ENCODE measurements around the gene OR10H5.
"Not testable (repeated sequence)": the region's sequence is repeated elsewhere in the genome, so short reads cannot be mapped to it uniquely, and the experiment has no call there.

Gene OR10H5

DNA sequence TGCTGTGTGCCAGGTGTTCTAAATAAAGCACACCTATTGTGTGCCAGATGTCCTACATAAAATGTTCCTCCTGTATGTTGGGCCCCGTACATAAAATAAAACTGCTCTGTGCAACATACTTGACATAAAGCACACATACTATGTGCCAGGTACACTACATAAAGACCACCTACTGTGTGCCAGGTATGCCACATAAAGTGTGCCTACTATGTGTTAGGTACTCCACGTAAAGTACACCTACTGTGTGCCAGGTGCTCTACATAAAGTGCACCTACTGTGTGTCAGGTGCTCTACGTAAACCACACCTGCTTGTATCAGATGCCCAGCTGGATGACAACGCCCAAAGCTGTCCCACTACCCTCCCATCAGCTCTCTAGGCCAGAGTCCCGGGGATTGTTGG, 5.8 kb upstream of the OR10H5 start:
- Mint-ChIP-seq H3K4me1 (no peaks in the 10 kb centered on the region), H3K27me3 (peaks cover 4% of the 10 kb centered on the region), H3K4me3 (no peak overlapping the region), H3K9me3 (no peaks in the 10 kb centered on the region), H3K27ac (no peak overlapping the region), H3K36me3 (peaks cover 2% of the 10 kb centered on the region)
- ATAC-seq (ENCODE audit: low read depth) (no peak), DNase-seq (ENCODE audit: low spot score in 2 of 2) (no peak)

DNA sequence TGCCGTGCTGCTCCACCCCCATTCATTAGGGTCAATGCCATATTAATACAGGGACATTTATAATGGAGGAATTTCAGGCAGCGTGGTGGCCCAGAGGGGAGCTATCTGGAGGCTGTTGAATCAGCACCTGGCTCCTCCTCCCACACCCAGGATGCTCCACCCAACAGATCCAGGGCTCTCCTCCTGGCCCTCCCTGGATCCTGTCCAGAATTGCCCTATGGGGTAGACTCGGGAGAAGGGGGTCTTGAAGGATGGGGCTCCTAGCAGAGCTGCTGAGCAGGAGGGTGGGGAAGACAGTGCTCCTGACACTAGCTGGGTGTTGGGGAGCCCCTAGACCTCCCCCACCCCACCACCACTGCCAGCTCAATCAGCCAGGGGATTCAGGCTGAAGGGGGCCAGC, 5.2 kb upstream of the OR10H5 start:
- H3K4me1 Mint-ChIP-seq = peaks cover 1% of the 10 kb centered on the region
- peaks cover 2% of the 10 kb centered on the region for H3K36me3 Mint-ChIP-seq
- no peak for ATAC-seq (ENCODE audit: low read depth)
- peaks cover 2% of the 10 kb centered on the region for H3K9me3 Mint-ChIP-seq
- no peak overlapping the region for H3K27ac Mint-ChIP-seq
- H3K27me3 Mint-ChIP-seq = peaks cover 6% of the 10 kb centered on the region
- H3K4me3 Mint-ChIP-seq = no peak overlapping the region
- DNase-seq (ENCODE audit: low spot score in 2 of 2) = no peak

GRCh38 chr19:15782896-15783295, 4.6 kb upstream of the OR10H5 start:
- H3K9me3 Mint-ChIP-seq; ATAC-seq (ENCODE audit: low read depth); H3K4me3 Mint-ChIP-seq; H3K36me3 Mint-ChIP-seq; DNase-seq (ENCODE audit: low spot score in 2 of 2); H3K27me3 Mint-ChIP-seq; H3K27ac Mint-ChIP-seq; H3K4me1 Mint-ChIP-seq: not testable (repeated sequence)

DNA sequence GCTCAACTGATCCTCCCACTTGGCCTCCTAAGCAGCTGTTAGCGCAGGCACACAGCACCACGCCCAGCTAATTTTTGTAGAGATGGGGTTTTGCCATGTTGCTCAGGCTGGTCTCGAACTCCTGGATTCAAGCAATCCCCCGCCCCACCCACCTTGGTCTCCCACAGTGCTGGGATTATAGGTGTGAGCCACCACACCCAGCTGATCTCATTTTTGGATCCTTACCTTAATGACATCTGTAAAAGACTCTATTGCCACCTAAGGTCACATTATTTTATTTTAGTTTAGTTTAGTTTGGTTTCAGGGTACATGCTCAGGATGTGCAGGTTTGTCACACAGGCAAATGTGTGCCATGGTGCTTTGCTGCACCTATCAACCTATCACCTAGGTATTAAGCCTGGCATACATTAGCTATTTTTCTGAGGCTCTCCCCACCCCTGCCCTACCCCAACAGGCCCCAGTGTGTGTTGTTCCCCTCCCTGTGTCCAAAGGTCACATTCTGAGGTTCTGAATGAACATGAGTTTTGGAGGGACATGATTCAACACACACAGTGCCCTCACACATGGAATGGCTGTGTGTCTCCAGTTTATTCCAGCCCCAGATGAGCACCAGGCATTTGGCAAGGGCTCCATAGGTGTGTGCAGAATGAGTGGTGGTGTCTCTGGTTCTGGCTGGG, 1.3 kb downstream of the OR10H5 start:
- H3K27me3 Mint-ChIP-seq = peaks cover 15% of the 10 kb centered on the region
- H3K9me3 Mint-ChIP-seq = peaks cover 2% of the 10 kb centered on the region
- ATAC-seq (ENCODE audit: low read depth) (no peak), DNase-seq (ENCODE audit: low spot score in 2 of 2) (no peak)
- no peak overlapping the region for H3K4me3 Mint-ChIP-seq
- H3K36me3 Mint-ChIP-seq = no peaks in the 10 kb centered on the region
- H3K27ac Mint-ChIP-seq = no peak overlapping the region
- peaks cover 2% of the 10 kb centered on the region for H3K4me1 Mint-ChIP-seq

GRCh38 chr19:15790096-15790495, 2.6 kb downstream of the OR10H5 start:
- Mint-ChIP-seq H3K27me3 (peaks cover 23% of the 10 kb centered on the region), H3K4me3 (no peak overlapping the region), H3K4me1 (peaks cover 2% of the 10 kb centered on the region), H3K9me3 (peaks cover 2% of the 10 kb centered on the region), H3K27ac (no peak overlapping the region), H3K36me3 (no peaks in the 10 kb centered on the region)
- DNase-seq (ENCODE audit: low spot score in 2 of 2) (no peak), ATAC-seq (ENCODE audit: low read depth) (no peak)

- not testable (repeated sequence) for ATAC-seq (ENCODE audit: low read depth); H3K4me1 Mint-ChIP-seq
- H3K27me3 Mint-ChIP-seq = peaks cover 26% of the 10 kb centered on the region
These were observed 6.8 kb downstream of the OR10H5 start for GRCh38 chr19:15794279-15794678.

GRCh38 chr19:15810335-15810734, 22.9 kb downstream of the OR10H5 start:
- Mint-ChIP-seq H3K9me3 (no peaks in the 10 kb centered on the region), H3K4me3 (peak overlapping the region; percentile 18), H3K27me3 (peaks cover 38% of the 10 kb centered on the region), H3K36me3 (no peaks in the 10 kb centered on the region), H3K27ac (no peak overlapping the region), H3K4me1 (peaks cover 16% of the 10 kb centered on the region)
- ATAC-seq (ENCODE audit: low read depth) = peak; percentile 32
- DNase-seq (ENCODE audit: low spot score in 2 of 2) = no peak

More at GRCh38 chr19:15794279-15794678, 6.8 kb downstream of the OR10H5 start:
- not testable (repeated sequence) for H3K27ac Mint-ChIP-seq; H3K4me3 Mint-ChIP-seq; DNase-seq (ENCODE audit: low spot score in 2 of 2); H3K9me3 Mint-ChIP-seq; H3K36me3 Mint-ChIP-seq

DNA sequence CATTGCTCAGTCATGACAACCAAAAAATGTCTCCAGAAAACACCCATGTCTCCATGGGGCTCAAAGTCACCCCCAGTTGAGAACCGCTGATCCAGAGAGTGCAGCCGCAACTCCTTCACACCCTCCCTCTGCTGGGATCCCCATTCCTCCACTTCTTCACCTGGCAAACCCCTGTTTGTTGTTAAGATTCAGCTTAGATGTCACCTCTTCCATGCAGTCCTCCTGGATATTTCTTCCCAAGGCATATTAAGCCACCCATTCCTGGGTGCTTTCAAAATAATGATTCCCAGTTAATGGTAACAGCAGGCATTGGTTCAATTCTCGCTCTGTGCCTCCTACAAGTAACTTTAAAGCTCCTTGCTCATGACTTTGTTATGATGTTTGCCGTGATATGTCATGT, 24.0 kb downstream of the OR10H5 start:
- peaks cover 38% of the 10 kb centered on the region for H3K27me3 Mint-ChIP-seq
- no peaks in the 10 kb centered on the region for H3K36me3 Mint-ChIP-seq
- H3K27ac Mint-ChIP-seq = no peak overlapping the region
- DNase-seq (ENCODE audit: low spot score in 2 of 2) (no peak), ATAC-seq (ENCODE audit: low read depth) (no peak)
- peaks cover 16% of the 10 kb centered on the region for H3K4me1 Mint-ChIP-seq
- H3K9me3 Mint-ChIP-seq = no peaks in the 10 kb centered on the region
- no peak overlapping the region for H3K4me3 Mint-ChIP-seq

GRCh38 chr19:15812060-15812722, 24.7 kb downstream of the OR10H5 start:
- DNase-seq (ENCODE audit: low spot score in 2 of 2) (no peak), ATAC-seq (ENCODE audit: low read depth) (peak; percentile 29)
- peak overlapping the region; percentile 26 for H3K27ac Mint-ChIP-seq
- H3K27me3 Mint-ChIP-seq = peaks cover 35% of the 10 kb centered on the region
- peaks cover 16% of the 10 kb centered on the region for H3K4me1 Mint-ChIP-seq
- H3K4me3 Mint-ChIP-seq = no peak overlapping the region
- no peaks in the 10 kb centered on the region for H3K36me3 Mint-ChIP-seq
- H3K9me3 Mint-ChIP-seq = no peaks in the 10 kb centered on the region

- Mint-ChIP-seq H3K27me3 (peaks cover 29% of the 10 kb centered on the region), H3K27ac (no peak overlapping the region), H3K36me3 (no peaks in the 10 kb centered on the region), H3K9me3 (no peaks in the 10 kb centered on the region), H3K4me1 (peaks cover 16% of the 10 kb centered on the region), H3K4me3 (no peak overlapping the region)
- ATAC-seq (ENCODE audit: low read depth) (no peak), DNase-seq (ENCODE audit: low spot score in 2 of 2) (no peak)
These were observed 26.5 kb downstream of the OR10H5 start for GRCh38 chr19:15813916-15814315.

GRCh38 chr19:15815306-15815705, 27.8 kb downstream of the OR10H5 start, which contains the start of gene OR10H1:
Gene OR10H1 (minus strand): TSS chr19:15815664. CDS start chr19:15808037, 7,627 bp downstream.
- peaks cover 15% of the 10 kb centered on the region for H3K4me1 Mint-ChIP-seq
- ATAC-seq (ENCODE audit: low read depth) (no peak), DNase-seq (ENCODE audit: low spot score in 2 of 2) (no peak)
- peaks cover 28% of the 10 kb centered on the region for H3K27me3 Mint-ChIP-seq
- no peaks in the 10 kb centered on the region for H3K9me3 Mint-ChIP-seq
- H3K27ac Mint-ChIP-seq = no peak within 1 kb of the TSS
- H3K36me3 Mint-ChIP-seq = no peaks in the 10 kb centered on the region
- no peak within 1 kb of the TSS for H3K4me3 Mint-ChIP-seq

GRCh38 chr19:15820646-15821045, 33.2 kb downstream of the OR10H5 start:
- DNase-seq (ENCODE audit: low spot score in 2 of 2) = no peak
- Mint-ChIP-seq H3K36me3 (no peaks in the 10 kb centered on the region), H3K9me3 (no peaks in the 10 kb centered on the region), H3K27me3 (peaks cover 6% of the 10 kb centered on the region), H3K27ac (no peak overlapping the region), H3K4me3 (no peak overlapping the region), H3K4me1 (no peaks in the 10 kb centered on the region)
- ATAC-seq (ENCODE audit: low read depth) = no peak

- H3K36me3 Mint-ChIP-seq = no peaks in the 10 kb centered on the region
- DNase-seq (ENCODE audit: low spot score in 2 of 2) (no peak), ATAC-seq (ENCODE audit: low read depth) (no peak)
- peaks cover 6% of the 10 kb centered on the region for H3K27me3 Mint-ChIP-seq
- H3K4me3 Mint-ChIP-seq = no peak overlapping the region
- H3K9me3 Mint-ChIP-seq = no peaks in the 10 kb centered on the region
- no peaks in the 10 kb centered on the region for H3K4me1 Mint-ChIP-seq
- H3K27ac Mint-ChIP-seq = no peak overlapping the region
These were observed 38.3 kb downstream of the OR10H5 start for GRCh38 chr19:15825753-15826152.

DNA sequence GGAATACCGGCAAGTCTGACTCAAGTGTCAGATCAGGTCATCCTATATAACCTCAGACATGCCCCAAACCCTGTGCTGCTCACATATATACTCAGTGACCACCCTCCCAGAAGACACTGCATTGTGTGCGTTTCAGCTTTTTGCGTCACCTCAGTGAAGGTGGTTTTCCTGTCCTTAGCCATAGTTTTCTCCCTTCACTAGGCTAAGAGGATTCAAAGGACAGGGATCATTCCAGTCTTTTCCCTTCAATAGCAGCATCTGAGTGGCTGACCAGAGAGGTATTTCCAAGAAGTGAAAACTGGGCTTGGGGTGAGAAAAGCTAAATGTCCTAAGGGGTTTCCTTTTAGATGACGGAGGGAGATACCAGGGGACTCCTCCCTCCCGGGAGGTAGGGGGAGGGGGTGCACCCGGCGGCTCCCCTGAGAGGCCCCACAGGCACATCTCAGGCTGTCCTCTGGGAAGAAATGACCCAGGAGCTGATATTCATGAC, 40.7 kb downstream of the OR10H5 start:
- Mint-ChIP-seq H3K27me3 (peaks cover 6% of the 10 kb centered on the region), H3K36me3 (no peaks in the 10 kb centered on the region), H3K27ac (no peak overlapping the region), H3K9me3 (no peaks in the 10 kb centered on the region), H3K4me3 (no peak overlapping the region), H3K4me1 (no peaks in the 10 kb centered on the region)
- ATAC-seq (ENCODE audit: low read depth) (no peak), DNase-seq (ENCODE audit: low spot score in 2 of 2) (no peak)
